A673 (cell line): ENCODE data around the gene TCEA2. TPM values are rescaled to one million over a fixed set of nuclear protein-coding genes. Genes with fewer than 3 reads are reported as not detected.

Experiments used
- BruUV-seq: library from RNA; stranded (reverse); fragments of 400-500 nt; replicated peaks from 2 replicates; lab custom pipeline; 2021; lab: Mats Ljungman, UMichigan
- CTCF ChIA-PET: fragments of 300-600 bp; sonication (Branson Sonifier 250); formaldehyde crosslinking; loops from one replicate; lab custom pipeline; 2022; ENCODE audit warnings: antibody characterized with exemption; lab: Charles Lee
- POLR2A ChIA-PET: fragments of 300-600 bp; sonication (Branson Sonifier 250); formaldehyde crosslinking; loops from one replicate; lab custom pipeline; 2022; ENCODE audit warnings: antibody characterized with exemption; ENCODE audit not compliant: low non-redundant PET; lab: Charles Lee
- DNase-seq: peaks from one replicate; pipeline ENCODE4 v3.0.0-alpha.2; 2015; ENCODE audit warnings: low spot score
- H3K27ac ChIP-seq: fragments of 200-600 bp; sonication (generic); 2 replicates; pipeline ENCODE4 v1.5.1; 2016; ENCODE audit warnings: mixed run types, low read depth, mild to moderate bottlenecking, mixed read lengths, antibody characterized with exemption, low read length; ENCODE audit not compliant: poor library complexity, severe bottlenecking
- H3K27me3 ChIP-seq: fragments of 200-600 bp; sonication (generic); replicated peaks from 2 replicates; pipeline ENCODE4 v1.6.1; 2017; ENCODE audit warnings: mixed run types, low read depth, mild to moderate bottlenecking, mixed read lengths, antibody characterized with exemption, low read length; ENCODE audit not compliant: insufficient read depth, poor library complexity
- H3K36me3 ChIP-seq: fragments of 200-600 bp; sonication (generic); 2 replicates; pipeline ENCODE4 v1.6.1; 2016; ENCODE audit warnings: mixed run types, mild to moderate bottlenecking, mixed read lengths, antibody characterized with exemption, low read length; ENCODE audit not compliant: insufficient read depth, poor library complexity, severe bottlenecking
- H3K4me1 ChIP-seq: fragments of 200-600 bp; sonication (generic); 2 replicates; pipeline ENCODE4 v1.6.1; 2017; ENCODE audit warnings: mixed run types, mild to moderate bottlenecking, mixed read lengths, antibody characterized with exemption, low read length; ENCODE audit not compliant: insufficient read depth, poor library complexity, severe bottlenecking
- H3K4me3 ChIP-seq: fragments of 200-600 bp; sonication (generic); 2 replicates; pipeline ENCODE4 v1.5.1; 2016; ENCODE audit warnings: low read depth, mixed run types, mild to moderate bottlenecking, mixed read lengths, low read length; ENCODE audit not compliant: poor library complexity, severe bottlenecking
- H3K9me3 ChIP-seq: fragments of 200-600 bp; sonication (generic); 2 replicates; pipeline ENCODE4 v1.6.1; 2016; ENCODE audit warnings: mixed run types, low read depth, mild to moderate bottlenecking, mixed read lengths, antibody characterized with exemption, low read length; ENCODE audit not compliant: poor library complexity, severe bottlenecking
- EZH2 ChIP-seq: fragments of 200-600 bp; sonication (generic); IDR thresholded peaks from 2 replicates; pipeline ENCODE4 v1.6.1; 2017; ENCODE audit warnings: borderline replicate concordance, low read depth, mild to moderate bottlenecking, mixed read lengths, antibody characterized with exemption, low read length; ENCODE audit not compliant: poor library complexity, severe bottlenecking
- intact Hi-C: fragments of 100-400 bp; cut with micrococcal nuclease; formaldehyde crosslinking; loops from one replicate; pipeline ENCODE4 v1.10.0; 2022; ENCODE audit not compliant: unreplicated experiment
- total RNA-seq: library from RNA; stranded (reverse); gene quantifications from 2 replicates; pipeline ENCODE4 v1.2.3, GENCODE V29; 2021
- TF ChIP-seq, protein P1 (sequence below): fragments of 300-800, 200-600 bp; sonication (generic); conservative IDR thresholded peaks from 2 replicates; pipeline ENCODE4 v1.5.1; 2017; ENCODE audit warnings: low read depth, mild to moderate bottlenecking, antibody characterized with exemption, low read length, moderate library complexity, mixed read lengths

TCEA2 gene
- total RNA-seq, 1 experiment from 2014 or later: 35.0 TPM

DNA sequence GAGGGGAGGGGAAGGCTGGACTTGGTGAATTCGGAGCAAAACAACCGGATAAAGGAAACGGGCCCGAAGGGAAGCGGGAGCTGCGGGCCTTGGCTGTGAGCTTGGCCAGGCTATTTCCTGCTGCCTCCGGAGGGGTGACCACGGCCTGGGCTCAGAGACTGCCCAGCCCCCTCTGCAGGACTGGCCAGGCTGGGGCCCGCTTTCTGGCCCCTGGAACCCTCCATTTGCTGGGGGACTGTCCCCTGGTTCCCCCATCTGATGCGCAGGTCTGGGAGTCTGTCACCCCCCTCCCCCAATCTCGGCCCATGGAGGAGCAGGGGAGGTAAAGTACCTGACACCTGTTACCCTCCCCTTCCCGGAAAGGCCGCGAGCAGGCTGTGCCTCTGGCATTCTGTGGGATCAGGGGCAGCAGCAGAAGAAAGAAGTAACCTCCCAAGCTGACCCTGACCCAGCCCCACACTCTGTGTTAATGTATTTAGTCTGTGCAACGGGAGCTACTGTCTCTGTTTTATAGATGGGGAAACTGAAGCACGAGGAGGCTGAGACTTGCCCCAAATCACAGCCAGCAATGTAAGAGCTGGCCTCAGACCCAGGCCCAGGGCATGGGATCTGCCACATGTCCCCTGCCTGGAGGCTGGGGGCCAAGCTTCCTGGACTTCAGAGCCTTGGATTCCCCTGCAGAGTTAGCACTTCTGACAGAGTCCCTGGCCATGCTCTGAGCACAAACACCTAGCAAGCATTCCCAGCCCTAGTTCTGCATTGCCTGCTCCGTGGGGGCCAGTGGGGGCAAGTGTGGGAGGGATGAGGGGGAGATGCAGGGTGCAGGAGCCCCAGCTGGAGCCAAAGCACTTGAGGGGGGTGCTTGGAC, 23.5 kb upstream of the TCEA2 start:
- Histone ChIP-seq H3K4me1 (peaks cover 19% of the 10 kb centered on the region), H3K4me3 (peak overlapping the region; percentile 46), H3K36me3 (no peaks in the 10 kb centered on the region), H3K27me3 (peaks cover 50% of the 10 kb centered on the region), H3K9me3 (no peaks in the 10 kb centered on the region), H3K27ac (no peak overlapping the region)
- intact Hi-C loops: no loop called here
- DNase-seq: no peak
- no peak for TF ChIP-seq EZH2
- TF ChIP-seq, protein P1, sequence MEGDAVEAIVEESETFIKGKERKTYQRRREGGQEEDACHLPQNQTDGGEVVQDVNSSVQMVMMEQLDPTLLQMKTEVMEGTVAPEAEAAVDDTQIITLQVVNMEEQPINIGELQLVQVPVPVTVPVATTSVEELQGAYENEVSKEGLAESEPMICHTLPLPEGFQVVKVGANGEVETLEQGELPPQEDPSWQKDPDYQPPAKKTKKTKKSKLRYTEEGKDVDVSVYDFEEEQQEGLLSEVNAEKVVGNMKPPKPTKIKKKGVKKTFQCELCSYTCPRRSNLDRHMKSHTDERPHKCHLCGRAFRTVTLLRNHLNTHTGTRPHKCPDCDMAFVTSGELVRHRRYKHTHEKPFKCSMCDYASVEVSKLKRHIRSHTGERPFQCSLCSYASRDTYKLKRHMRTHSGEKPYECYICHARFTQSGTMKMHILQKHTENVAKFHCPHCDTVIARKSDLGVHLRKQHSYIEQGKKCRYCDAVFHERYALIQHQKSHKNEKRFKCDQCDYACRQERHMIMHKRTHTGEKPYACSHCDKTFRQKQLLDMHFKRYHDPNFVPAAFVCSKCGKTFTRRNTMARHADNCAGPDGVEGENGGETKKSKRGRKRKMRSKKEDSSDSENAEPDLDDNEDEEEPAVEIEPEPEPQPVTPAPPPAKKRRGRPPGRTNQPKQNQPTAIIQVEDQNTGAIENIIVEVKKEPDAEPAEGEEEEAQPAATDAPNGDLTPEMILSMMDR: no peak; the same call in 1 of the 2 replicates
- ChIA-PET CTCF (no interaction called here), POLR2A (no interaction called here)
- no TSS peak for BruUV-seq

- BruUV-seq: no TSS peak
These were observed 22.6 kb upstream of the TCEA2 start for GRCh38 chr20:64040231-64041039.

GRCh38 chr20:64041040-64041780, 21.8 kb upstream of the TCEA2 start:
- Histone ChIP-seq H3K27ac (no peak overlapping the region), H3K27me3 (peaks cover 50% of the 10 kb centered on the region), H3K4me1 (peaks cover 25% of the 10 kb centered on the region), H3K4me3 (peak overlapping the region; percentile 42), H3K36me3 (no peaks in the 10 kb centered on the region), H3K9me3 (no peaks in the 10 kb centered on the region)
- no peak for DNase-seq
- ChIA-PET CTCF (no interaction called here), POLR2A (no interaction called here)
- TF ChIP-seq, protein P1: no peak
- peak; percentile 2 for TF ChIP-seq EZH2
- no TSS peak for BruUV-seq
- intact Hi-C loops: no loop called here

More at GRCh38 chr20:64040231-64041039, 22.6 kb upstream of the TCEA2 start:
- ChIA-PET POLR2A (no interaction called here), CTCF (no interaction called here)
- DNase-seq: no peak
- Histone ChIP-seq H3K4me3 (no peak overlapping the region), H3K36me3 (no peaks in the 10 kb centered on the region), H3K27me3 (peaks cover 50% of the 10 kb centered on the region), H3K27ac (no peak overlapping the region), H3K9me3 (no peaks in the 10 kb centered on the region), H3K4me1 (peaks cover 25% of the 10 kb centered on the region)
- intact Hi-C loops: no loop called here
- TF ChIP-seq, protein P1: no peak
- no peak for TF ChIP-seq EZH2
